NT2/D1 (cell line): ENCODE measurements around the gene VSIG10L.

Experiments used
- SUZ12 ChIP-seq: IDR thresholded peaks from 2 replicates; pipeline ENCODE4 v1.6.1; 2011; ENCODE audit not compliant: insufficient read length, insufficient read depth; ENCODE audit errors: extremely low read depth
- YY1 ChIP-seq: IDR thresholded peaks from 2 replicates; pipeline ENCODE4 v1.6.1; 2011; ENCODE audit not compliant: insufficient read length, insufficient read depth
- ZNF274 ChIP-seq: IDR thresholded peaks from 2 replicates; pipeline ENCODE4 v1.6.1; 2011; ENCODE audit warnings: mild to moderate bottlenecking, low read depth, low read length

DNA sequence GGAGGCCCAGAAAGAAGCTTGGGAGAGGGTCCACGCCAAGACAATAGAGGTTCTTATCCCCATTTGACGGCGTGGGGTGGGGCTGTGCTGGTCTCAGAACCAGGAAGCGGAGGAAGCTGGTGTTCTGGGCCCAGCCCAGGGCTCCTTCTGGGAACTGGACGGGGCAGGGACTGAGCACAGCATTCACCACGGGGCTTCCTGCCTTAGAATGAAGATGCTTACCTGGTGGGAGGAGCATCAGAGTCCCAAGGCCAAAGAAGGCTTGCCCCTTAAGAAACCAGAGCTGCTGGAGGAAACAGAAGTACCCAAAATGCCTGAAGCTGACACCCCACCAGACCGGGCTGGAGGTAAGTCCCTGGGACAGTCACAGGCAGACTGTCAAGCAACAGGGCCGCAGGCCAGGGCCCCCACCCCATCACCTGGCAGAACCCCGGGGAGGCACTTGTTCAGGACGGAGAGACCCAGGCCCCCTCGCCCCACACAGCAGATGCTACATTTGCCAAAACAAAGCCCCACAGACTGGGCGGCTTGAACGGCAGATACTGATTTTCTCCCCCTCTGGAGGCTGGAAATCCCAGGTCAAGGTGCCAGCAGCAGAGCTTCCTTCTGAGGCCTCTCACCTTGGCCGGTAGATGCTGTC, 48.2 kb downstream of the VSIG10L start:
- no peak for TF ChIP-seq SUZ12
- no peak for TF ChIP-seq ZNF274
- TF ChIP-seq YY1, result no peak
